Measurements from ENCODE around the gene KIAA1328. TPM values are rescaled to one million over a fixed set of nuclear protein-coding genes. Genes with fewer than 3 reads are reported as not detected.

Gene KIAA1328
- total and polyA plus RNA-seq, 4 experiments from 2014 or later, result 6.9 to 15.7 (median 12.8) TPM

DNA sequence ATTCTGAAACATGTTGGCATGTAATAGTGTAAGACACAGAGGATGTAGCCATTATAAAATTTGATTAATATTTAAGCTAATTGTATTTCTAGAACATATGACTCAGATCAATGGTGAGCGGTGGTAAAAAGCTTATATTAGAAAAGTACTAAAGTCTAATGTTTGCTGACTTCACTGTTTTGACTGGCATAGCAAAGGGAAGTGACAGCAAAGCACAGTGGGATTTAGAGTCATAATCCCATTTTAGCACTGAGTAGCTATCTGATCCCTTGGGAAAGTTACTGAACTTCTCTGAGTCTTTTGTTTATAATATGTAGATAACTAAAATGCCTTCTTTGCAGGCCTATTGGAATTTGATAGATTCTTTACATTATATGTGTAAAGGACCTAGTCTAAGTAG, 60.4 kb downstream of the KIAA1328 start:
- Histone ChIP-seq H3K27me3 (ENCODE audit: insufficient read depth, low read length) (no peaks in the 10 kb centered on the region), H3K4me3 (ENCODE audit: low read length in 2 of 2) (no peak overlapping the region), H3K4me1 (ENCODE audit: insufficient read depth, low read length) (no peaks in the 10 kb centered on the region), H3K9me3 (ENCODE audit: control insufficient read depth in 1 of 2, low read length in 2 of 2) (no peaks in the 10 kb centered on the region), H3K36me3 (ENCODE audit: insufficient read depth, low read length) (no peaks in the 10 kb centered on the region), H3K27ac (ENCODE audit: low read depth, low read length) (no peak overlapping the region)
- Mint-ChIP-seq H3K4me1 (peaks cover 4 to 6% (median 4%) of the 10 kb centered on the region in 4 donors), H3K9me3 (no peaks in the 10 kb centered on the region), H3K27ac (no peak overlapping the region), H3K27me3 (no peaks in the 10 kb centered on the region), H3K36me3 (peaks cover 15 to 39% of the 10 kb centered on the region in 2 donors), H3K4me3 (no peak overlapping the region)
- POLR2A ChIA-PET (ENCODE audit: partially characterized antibody), result no interaction called here
- intact Hi-C loops (cut with micrococcal nuclease), result no loop called here
- no peak for DNase-seq
- CTCF ChIA-PET (ENCODE audit: partially characterized antibody), result no interaction called here

DNA sequence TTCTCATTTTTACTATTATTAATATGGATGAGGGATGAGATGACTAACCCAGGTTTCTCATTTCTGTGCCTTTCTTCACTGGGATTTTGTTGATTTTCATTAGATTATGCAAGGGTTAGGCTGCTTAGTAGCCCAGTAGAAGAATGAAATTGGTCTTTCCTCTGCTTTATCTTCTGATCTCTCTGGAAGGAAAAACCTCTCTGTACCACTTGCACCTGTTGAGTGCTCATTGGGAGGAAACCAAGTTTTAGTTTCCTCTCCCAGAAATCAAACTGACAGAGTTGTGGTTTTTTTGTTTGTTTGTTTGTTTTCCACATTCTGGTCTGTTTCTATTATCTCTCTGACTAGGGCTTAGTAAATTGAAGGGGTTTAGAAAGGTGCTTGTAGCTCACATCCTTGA, 60.8 kb downstream of the KIAA1328 start:
- DNase-seq, result no peak
- Histone ChIP-seq H3K27ac (ENCODE audit: low read depth, low read length) (no peak overlapping the region), H3K27me3 (ENCODE audit: insufficient read depth, low read length) (no peaks in the 10 kb centered on the region), H3K9me3 (ENCODE audit: control insufficient read depth in 1 of 2, low read length in 2 of 2) (no peaks in the 10 kb centered on the region), H3K36me3 (ENCODE audit: insufficient read depth, low read length) (no peaks in the 10 kb centered on the region), H3K4me3 (ENCODE audit: low read length in 2 of 2) (no peak overlapping the region), H3K4me1 (ENCODE audit: insufficient read depth, low read length) (no peaks in the 10 kb centered on the region)
- Mint-ChIP-seq H3K36me3 (peaks cover 16 to 40% of the 10 kb centered on the region in 2 donors), H3K9me3 (no peaks in the 10 kb centered on the region), H3K27me3 (no peaks in the 10 kb centered on the region), H3K27ac (peak overlapping the region in 1 of 7 donors; percentile 66), H3K4me1 (peaks cover 4 to 6% (median 4%) of the 10 kb centered on the region in 4 donors), H3K4me3 (no peak overlapping the region)
- ChIA-PET CTCF (ENCODE audit: partially characterized antibody) (no interaction called here), POLR2A (ENCODE audit: partially characterized antibody) (no interaction called here)
- intact Hi-C loops (cut with micrococcal nuclease), result no loop called here

DNA sequence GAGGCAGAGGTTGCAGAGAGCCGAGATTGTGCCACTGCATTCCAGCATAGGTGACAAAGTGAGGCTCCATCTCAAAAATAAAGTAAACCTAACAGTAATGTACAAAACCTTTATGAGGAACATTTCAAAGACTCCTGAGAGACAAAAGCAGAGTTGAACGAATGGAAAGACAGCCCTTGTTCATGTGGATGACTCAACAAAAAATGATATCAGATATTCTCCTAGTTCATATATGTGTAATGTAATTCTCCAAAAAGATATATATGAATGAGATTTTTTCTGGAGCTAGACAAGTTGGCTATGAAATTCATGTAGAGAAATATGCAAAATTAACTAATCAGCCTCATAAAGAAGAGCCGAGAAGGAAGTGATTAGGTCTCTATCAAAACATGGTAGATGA, 61.7 kb downstream of the KIAA1328 start:
- Histone ChIP-seq H3K27ac (ENCODE audit: low read depth, low read length) (no peak overlapping the region), H3K4me1 (ENCODE audit: insufficient read depth, low read length) (no peaks in the 10 kb centered on the region), H3K36me3 (ENCODE audit: insufficient read depth, low read length) (no peaks in the 10 kb centered on the region), H3K4me3 (ENCODE audit: low read length in 2 of 2) (no peak overlapping the region), H3K9me3 (ENCODE audit: control insufficient read depth in 1 of 2, low read length in 2 of 2) (no peaks in the 10 kb centered on the region), H3K27me3 (ENCODE audit: insufficient read depth, low read length) (no peaks in the 10 kb centered on the region)
- Mint-ChIP-seq H3K4me1 (peaks cover 4 to 6% (median 4%) of the 10 kb centered on the region in 4 donors), H3K27ac (no peak overlapping the region), H3K36me3 (peaks cover 14 to 41% of the 10 kb centered on the region in 2 donors), H3K4me3 (no peak overlapping the region), H3K27me3 (no peaks in the 10 kb centered on the region), H3K9me3 (no peaks in the 10 kb centered on the region)
- no peak for DNase-seq
- ChIA-PET CTCF (ENCODE audit: partially characterized antibody) (no interaction called here), POLR2A (ENCODE audit: partially characterized antibody) (no interaction called here)
- intact Hi-C loops (cut with micrococcal nuclease), result no loop called here

DNA sequence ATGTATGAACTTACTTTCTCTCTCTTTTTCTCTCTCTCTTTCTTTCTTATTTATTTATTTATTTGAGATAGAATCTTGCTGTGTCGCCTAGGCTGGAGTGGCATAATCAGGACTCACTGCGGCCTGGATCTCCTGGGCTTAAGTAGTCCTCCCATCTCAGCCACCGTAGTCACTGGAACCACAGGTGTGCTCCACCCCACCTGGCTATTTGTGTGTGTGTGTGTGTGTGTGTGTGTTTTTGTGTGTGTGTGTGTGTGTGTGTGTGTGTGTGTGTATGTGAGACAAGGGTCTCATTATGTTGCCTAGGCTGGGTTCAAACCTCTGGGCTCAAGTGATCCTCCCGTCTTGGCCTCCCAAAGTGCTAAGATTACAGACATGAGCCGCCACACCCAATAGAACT, 64.3 kb downstream of the KIAA1328 start:
- H3K36me3 Mint-ChIP-seq, result peaks cover 17 to 35% of the 10 kb centered on the region in 2 donors
- no peak overlapping the region for H3K4me3 Mint-ChIP-seq
- no peaks in the 10 kb centered on the region for H3K27me3 ChIP-seq (ENCODE audit: insufficient read depth, low read length)
- DNase-seq, result no peak
- peaks cover 4 to 8% (median 6%) of the 10 kb centered on the region in 4 donors for H3K4me1 Mint-ChIP-seq
- H3K4me1 ChIP-seq (ENCODE audit: insufficient read depth, low read length), result no peaks in the 10 kb centered on the region
- no peaks in the 10 kb centered on the region for H3K36me3 ChIP-seq (ENCODE audit: insufficient read depth, low read length)
- ChIA-PET POLR2A (ENCODE audit: partially characterized antibody) (no interaction called here), CTCF (ENCODE audit: partially characterized antibody) (no interaction called here)
- intact Hi-C loops (cut with micrococcal nuclease), result no loop called here
- no peaks in the 10 kb centered on the region for H3K27me3 Mint-ChIP-seq
- no peak overlapping the region for H3K27ac ChIP-seq (ENCODE audit: low read depth, low read length)
- H3K9me3 Mint-ChIP-seq, result peaks cover 0 to 1% (median 0%) of the 10 kb centered on the region in 8 donors
- no peak overlapping the region for H3K4me3 ChIP-seq (ENCODE audit: low read length in 2 of 2)
- no peak overlapping the region for H3K27ac Mint-ChIP-seq
- no peaks in the 10 kb centered on the region for H3K9me3 ChIP-seq (ENCODE audit: control insufficient read depth in 1 of 2, low read length in 2 of 2)

DNA sequence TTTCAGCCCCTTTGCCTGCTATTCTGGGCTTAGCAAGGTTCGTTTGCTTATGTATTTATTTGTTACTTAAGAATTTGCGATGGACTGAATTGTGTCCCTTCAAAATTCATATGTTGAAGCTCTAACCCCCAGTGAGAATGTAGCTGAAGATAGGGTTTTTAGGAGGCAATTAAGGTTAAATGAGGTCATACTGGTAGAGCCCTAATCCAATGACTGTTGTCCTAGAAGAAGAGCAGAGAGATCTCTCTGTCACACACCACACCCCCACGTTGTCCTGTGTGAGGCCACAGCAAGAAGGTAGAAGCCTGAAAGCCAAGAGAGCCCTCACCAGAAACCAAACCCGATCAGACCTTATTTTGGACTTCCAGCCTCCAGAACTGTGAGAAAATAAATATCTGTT, 66.7 kb downstream of the KIAA1328 start:
- peaks cover 0 to 13% (median 9%) of the 10 kb centered on the region in 8 donors for H3K9me3 Mint-ChIP-seq
- H3K4me1 Mint-ChIP-seq, result peaks cover 0 to 4% (median under 1%) of the 10 kb centered on the region in 4 donors
- no peak overlapping the region for H3K4me3 Mint-ChIP-seq
- H3K9me3 ChIP-seq (ENCODE audit: control insufficient read depth in 1 of 2, low read length in 2 of 2), result peaks cover 0 to 3% of the 10 kb centered on the region in 2 donors
- no peak overlapping the region for H3K27ac ChIP-seq (ENCODE audit: low read depth, low read length)
- intact Hi-C loops (cut with micrococcal nuclease), result no loop called here
- H3K27me3 Mint-ChIP-seq, result no peaks in the 10 kb centered on the region
- ChIA-PET POLR2A (ENCODE audit: partially characterized antibody) (no interaction called here), CTCF (ENCODE audit: partially characterized antibody) (interaction anchor here (1.1 kb wide), 1 partner anchor 12 kb away, joined by 3 read pairs; no protein-coding TSS in a partner anchor)
- no peak for DNase-seq
- peaks cover 22 to 49% of the 10 kb centered on the region in 2 donors for H3K36me3 Mint-ChIP-seq
- H3K4me3 ChIP-seq (ENCODE audit: low read length in 2 of 2), result no peak overlapping the region
- no peaks in the 10 kb centered on the region for H3K27me3 ChIP-seq (ENCODE audit: insufficient read depth, low read length)
- H3K27ac Mint-ChIP-seq, result peak overlapping the region in 1 of 7 donors; percentile 5
- H3K4me1 ChIP-seq (ENCODE audit: insufficient read depth, low read length), result no peaks in the 10 kb centered on the region
- H3K36me3 ChIP-seq (ENCODE audit: insufficient read depth, low read length), result no peaks in the 10 kb centered on the region

DNA sequence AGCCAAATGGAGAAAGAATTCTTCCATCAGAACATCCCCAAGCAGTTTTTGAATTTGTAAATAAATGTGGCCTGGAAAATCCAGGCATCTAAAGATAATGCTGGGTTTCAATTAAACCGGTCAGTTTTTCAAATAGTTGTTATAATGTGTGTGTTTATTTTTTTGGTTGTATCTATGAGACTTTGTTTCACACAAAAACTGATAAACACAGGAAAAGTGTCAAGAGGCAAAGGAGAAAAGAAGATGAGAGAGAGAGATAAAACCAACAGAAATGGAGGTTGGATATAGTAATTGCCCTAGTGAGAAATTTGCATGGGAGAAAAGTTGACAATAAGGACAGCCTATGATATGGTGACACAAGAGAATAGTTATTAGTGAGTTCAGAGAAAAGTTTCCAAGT, 68.3 kb downstream of the KIAA1328 start:
- Histone ChIP-seq H3K4me1 (ENCODE audit: insufficient read depth, low read length) (no peaks in the 10 kb centered on the region), H3K27ac (ENCODE audit: low read depth, low read length) (no peak overlapping the region), H3K27me3 (ENCODE audit: insufficient read depth, low read length) (no peaks in the 10 kb centered on the region), H3K4me3 (ENCODE audit: low read length in 2 of 2) (no peak overlapping the region), H3K36me3 (ENCODE audit: insufficient read depth, low read length) (no peaks in the 10 kb centered on the region), H3K9me3 (ENCODE audit: control insufficient read depth in 1 of 2, low read length in 2 of 2) (peaks cover 0 to 3% of the 10 kb centered on the region in 2 donors)
- intact Hi-C loops (cut with micrococcal nuclease), result no loop called here
- Mint-ChIP-seq H3K4me3 (no peak overlapping the region), H3K27me3 (no peaks in the 10 kb centered on the region), H3K27ac (peak overlapping the region in 1 of 7 donors; percentile 34), H3K9me3 (peaks cover 0 to 13% (median 9%) of the 10 kb centered on the region in 8 donors), H3K36me3 (peaks cover 26 to 39% of the 10 kb centered on the region in 2 donors), H3K4me1 (peaks cover 0 to 4% (median under 1%) of the 10 kb centered on the region in 4 donors)
- ChIA-PET CTCF (ENCODE audit: partially characterized antibody) (no interaction called here), POLR2A (ENCODE audit: partially characterized antibody) (no interaction called here)
- DNase-seq, result no peak

DNA sequence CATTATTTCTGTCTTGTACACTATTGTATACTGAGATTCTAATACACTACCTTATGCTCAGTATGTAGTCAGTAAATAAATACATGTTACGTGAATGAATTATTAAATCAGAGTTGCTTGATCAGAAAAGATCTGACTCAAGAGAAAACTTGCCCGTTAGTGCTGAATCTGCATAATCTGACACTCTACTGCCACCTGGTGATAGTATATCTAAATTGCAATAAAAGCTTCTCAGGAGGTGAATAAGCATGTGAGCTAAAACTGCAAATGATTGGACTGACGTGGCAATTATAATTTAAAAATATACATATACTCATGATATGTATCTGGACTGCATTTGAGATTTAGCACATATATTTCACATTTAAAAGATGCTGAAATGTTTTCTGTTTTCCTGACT, 70.4 kb downstream of the KIAA1328 start:
- ChIA-PET CTCF (ENCODE audit: partially characterized antibody) (no interaction called here), POLR2A (ENCODE audit: partially characterized antibody) (no interaction called here)

DNA sequence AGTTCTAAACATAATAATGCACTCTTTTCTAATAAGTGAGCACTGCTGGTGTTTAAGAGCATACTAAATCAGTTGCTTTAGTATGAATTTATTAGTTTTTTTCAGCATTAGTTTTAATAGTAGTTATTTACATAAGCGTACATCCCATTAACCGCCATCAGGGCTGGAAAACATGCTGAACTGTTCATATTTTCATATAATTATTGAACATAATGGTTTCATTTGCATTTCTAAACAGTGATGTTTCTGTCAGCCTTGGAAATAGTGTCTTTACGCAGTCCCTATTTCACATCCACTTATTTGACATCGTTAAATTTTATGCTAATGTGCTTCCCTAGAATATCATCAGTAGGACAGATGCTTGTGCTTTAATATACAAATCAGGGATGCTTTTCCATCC, 71.5 kb downstream of the KIAA1328 start:
- ChIA-PET CTCF (ENCODE audit: partially characterized antibody) (no interaction called here), POLR2A (ENCODE audit: partially characterized antibody) (no interaction called here)
- intact Hi-C loops (cut with micrococcal nuclease), result no loop called here
- Mint-ChIP-seq H3K27me3 (no peaks in the 10 kb centered on the region), H3K36me3 (peaks cover 20 to 30% of the 10 kb centered on the region in 2 donors), H3K4me1 (peaks cover 0 to 4% (median under 1%) of the 10 kb centered on the region in 4 donors), H3K4me3 (no peak overlapping the region), H3K27ac (no peak overlapping the region), H3K9me3 (peaks cover 0 to 13% (median 9%) of the 10 kb centered on the region in 8 donors)
- H3K4me1 ChIP-seq (ENCODE audit: insufficient read depth, low read length), result no peaks in the 10 kb centered on the region
- no peak for DNase-seq
- H3K9me3 ChIP-seq (ENCODE audit: control insufficient read depth in 1 of 2, low read length in 2 of 2), result peaks cover 0 to 3% of the 10 kb centered on the region in 2 donors
- no peak overlapping the region for H3K4me3 ChIP-seq (ENCODE audit: low read length in 2 of 2)
- no peak overlapping the region for H3K27ac ChIP-seq (ENCODE audit: low read depth, low read length)
- no peaks in the 10 kb centered on the region for H3K27me3 ChIP-seq (ENCODE audit: insufficient read depth, low read length)
- no peaks in the 10 kb centered on the region for H3K36me3 ChIP-seq (ENCODE audit: insufficient read depth, low read length)

More for the DNA sequence above, 70.4 kb downstream of the KIAA1328 start:
- Mint-ChIP-seq H3K27ac (no peak overlapping the region), H3K9me3 (peaks cover 0 to 13% (median 9%) of the 10 kb centered on the region in 8 donors), H3K4me1 (peaks cover 0 to 4% (median under 1%) of the 10 kb centered on the region in 4 donors), H3K4me3 (no peak overlapping the region), H3K27me3 (no peaks in the 10 kb centered on the region), H3K36me3 (peaks cover 19 to 34% of the 10 kb centered on the region in 2 donors)
- Histone ChIP-seq H3K9me3 (ENCODE audit: control insufficient read depth in 1 of 2, low read length in 2 of 2) (peaks cover 0 to 3% of the 10 kb centered on the region in 2 donors), H3K4me3 (ENCODE audit: low read length in 2 of 2) (no peak overlapping the region), H3K4me1 (ENCODE audit: insufficient read depth, low read length) (no peaks in the 10 kb centered on the region), H3K27ac (ENCODE audit: low read depth, low read length) (no peak overlapping the region), H3K36me3 (ENCODE audit: insufficient read depth, low read length) (no peaks in the 10 kb centered on the region), H3K27me3 (ENCODE audit: insufficient read depth, low read length) (no peaks in the 10 kb centered on the region)
- intact Hi-C loops (cut with micrococcal nuclease), result no loop called here
- DNase-seq, result peak in 1 of 5 donors; percentile 8
